ENCODE results near the gene CSTB.

The CSTB gene

GRCh38 chr21:43771698-43772424 lies 4.2 kb downstream of the CSTB start:
- DNase-seq (ENCODE audit: low read depth), result no peak
- H3K4me3 ChIP-seq (ENCODE audit: low read depth, low read length), result no peak overlapping the region
- no peak for TF ChIP-seq CTCF (IDR thresholded peaks at IDR 0.05; ENCODE audit: low read depth, low read length, missing control alignments)

GRCh38 chr21:43771199-43771675 lies 4.9 kb downstream of the CSTB start:
- no peak for DNase-seq (ENCODE audit: low read depth)
- TF ChIP-seq CTCF (IDR thresholded peaks at IDR 0.05; ENCODE audit: low read depth, low read length, missing control alignments), result no peak
- no peak overlapping the region for H3K4me3 ChIP-seq (ENCODE audit: low read depth, low read length)

- no peak for TF ChIP-seq CTCF (IDR thresholded peaks at IDR 0.05; ENCODE audit: low read depth, low read length, missing control alignments)
- no peak for DNase-seq (ENCODE audit: low read depth)
- no peak overlapping the region for H3K4me3 ChIP-seq (ENCODE audit: low read depth, low read length)
These were observed 5.9 kb downstream of the CSTB start for GRCh38 chr21:43770066-43770655.

- H3K4me3 ChIP-seq (ENCODE audit: low read depth, low read length), result no peak overlapping the region
- DNase-seq (ENCODE audit: low read depth), result no peak
- TF ChIP-seq CTCF (IDR thresholded peaks at IDR 0.05; ENCODE audit: low read depth, low read length, missing control alignments), result no peak
These were observed 6.7 kb downstream of the CSTB start for GRCh38 chr21:43769325-43769958.

GRCh38 chr21:43768868-43769167 lies 7.3 kb downstream of the CSTB start:
- DNase-seq (ENCODE audit: low read depth), result no peak
- no peak overlapping the region for H3K4me3 ChIP-seq (ENCODE audit: low read depth, low read length)
- no peak for TF ChIP-seq CTCF (IDR thresholded peaks at IDR 0.05; ENCODE audit: low read depth, low read length, missing control alignments)

GRCh38 chr21:43767984-43768867 lies 7.9 kb downstream of the CSTB start:
- H3K4me3 ChIP-seq (ENCODE audit: low read depth, low read length), result no peak overlapping the region
- TF ChIP-seq CTCF (IDR thresholded peaks at IDR 0.05; ENCODE audit: low read depth, low read length, missing control alignments), result no peak
- DNase-seq (ENCODE audit: low read depth), result no peak
